GM18907 (cell line): ENCODE results near the gene MYLK3.
"Not testable (repeated sequence)": the region's sequence is repeated elsewhere in the genome, so short reads cannot be mapped to it uniquely, and the experiment has no call there.

Source experiments
- ATAC-seq: cut with Tn5 transposase; IDR thresholded peaks from one replicate; pipeline ENCODE4 v1.9.1; 2021; ENCODE audit warnings: mild to moderate bottlenecking, moderate library complexity; ENCODE audit not compliant: unreplicated experiment

Gene MYLK3

DNA sequence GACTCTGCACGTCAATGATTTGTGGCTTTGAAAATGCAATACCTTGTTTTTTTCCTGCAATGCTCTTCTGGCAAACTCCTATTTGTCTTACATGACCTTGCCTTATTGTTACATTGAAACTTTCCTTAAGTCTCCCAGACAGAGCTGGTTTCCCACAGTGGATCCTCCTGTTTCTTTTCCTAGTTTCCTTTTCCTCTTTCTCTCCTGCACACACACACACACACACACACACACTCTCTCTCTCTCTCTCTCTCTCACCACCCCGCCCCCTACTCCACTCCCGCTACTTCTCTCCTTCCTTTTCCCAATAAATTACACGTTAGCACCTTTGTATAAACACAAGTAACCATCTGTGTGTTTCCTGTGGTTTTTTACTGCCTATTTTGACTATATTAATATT is 56.4 kb downstream of the MYLK3 start:
- no peak for ATAC-seq

DNA sequence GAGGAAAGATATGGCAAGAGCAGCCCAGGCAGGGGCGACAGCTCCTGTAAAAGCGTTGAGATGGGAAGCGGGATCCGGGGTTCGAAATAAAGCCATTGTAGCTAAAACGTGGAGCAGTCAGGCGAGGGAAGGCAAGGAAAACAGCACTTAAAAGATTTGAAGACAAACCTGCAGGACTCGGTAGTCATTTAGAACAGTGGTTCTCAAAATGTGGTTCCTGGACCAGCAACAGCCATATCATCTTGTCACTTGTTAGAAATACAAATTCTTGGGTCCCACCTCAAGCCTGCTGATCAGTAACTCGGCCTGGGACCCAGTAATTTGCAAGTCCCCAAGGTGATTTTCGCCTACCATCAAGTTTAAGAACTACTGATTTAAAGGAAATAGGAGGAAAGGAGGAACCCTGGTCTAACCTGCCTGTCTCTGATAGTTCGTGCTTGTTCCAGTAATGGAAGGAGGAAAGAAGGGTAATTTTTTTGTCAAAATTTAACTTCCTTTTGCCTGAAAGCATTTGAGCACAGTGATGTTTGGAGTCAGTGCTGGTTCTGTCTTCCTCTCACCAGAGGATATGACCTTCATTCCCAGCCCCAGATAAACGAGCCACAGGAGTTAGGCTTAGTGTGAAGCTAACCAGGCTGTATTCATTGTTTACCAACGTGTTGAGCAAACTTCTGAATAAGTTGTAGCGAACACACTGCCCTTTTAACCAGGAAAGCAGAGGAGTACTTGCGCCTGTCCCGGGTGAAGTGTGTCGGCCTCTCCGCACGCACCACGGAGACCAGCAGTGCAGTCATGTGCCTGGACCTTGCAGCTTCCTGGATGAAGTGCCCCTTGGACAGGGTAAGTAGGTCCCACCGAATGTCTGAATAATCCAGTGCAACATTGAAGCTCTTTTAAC is 57.6 kb downstream of the MYLK3 start:
- no peak for ATAC-seq

DNA sequence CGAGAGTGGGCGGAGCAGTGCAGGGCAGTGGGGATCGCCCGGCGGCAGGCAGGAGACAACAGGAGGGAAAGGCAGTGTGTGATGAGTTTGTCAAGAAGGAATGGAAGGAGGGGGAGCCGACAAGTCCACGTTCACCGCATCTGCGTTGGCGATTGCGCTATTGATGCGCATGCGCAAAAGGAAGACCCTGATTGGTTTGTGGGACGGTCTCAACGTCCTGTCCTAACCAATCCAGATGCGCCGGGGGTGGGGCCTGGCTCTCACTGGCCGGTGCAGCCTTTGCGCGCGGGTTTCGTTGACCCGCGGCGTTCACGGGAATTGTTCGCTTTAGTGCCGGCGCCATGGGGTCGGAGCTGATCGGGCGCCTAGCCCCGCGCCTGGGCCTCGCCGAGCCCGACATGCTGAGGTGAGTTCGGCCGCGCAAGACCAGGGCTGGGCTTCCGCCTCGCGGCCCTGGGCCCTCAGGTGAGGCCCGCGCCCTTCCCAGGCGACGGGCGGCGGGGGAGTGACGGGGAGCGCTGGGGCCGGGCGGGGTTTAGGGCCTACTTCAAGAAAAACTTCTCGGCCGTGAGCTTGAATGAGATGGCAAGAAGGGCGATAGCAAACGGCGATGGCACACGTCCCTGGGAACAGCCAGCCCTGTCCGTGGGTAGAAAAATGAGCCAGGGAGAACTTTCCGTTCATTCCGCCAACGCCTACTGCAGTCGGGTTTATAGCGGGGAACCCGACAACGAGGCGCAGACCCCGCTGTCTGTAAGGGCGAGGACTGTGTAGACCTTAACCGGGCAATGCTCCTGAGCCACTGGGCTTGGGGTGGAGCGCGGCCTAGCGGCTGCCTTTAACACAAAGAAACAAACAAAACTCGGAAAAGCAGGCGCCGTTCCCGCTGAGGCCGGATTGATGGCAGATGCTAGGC is 58.5 kb downstream of the MYLK3 start, which contains the start of gene ORC6:
Gene ORC6, plus strand, starts transcription at position 295 of the 916 bp plus-strand sequence. Its CDS starts 47 bp downstream, at position 342.
- ATAC-seq = peak; percentile 81

DNA sequence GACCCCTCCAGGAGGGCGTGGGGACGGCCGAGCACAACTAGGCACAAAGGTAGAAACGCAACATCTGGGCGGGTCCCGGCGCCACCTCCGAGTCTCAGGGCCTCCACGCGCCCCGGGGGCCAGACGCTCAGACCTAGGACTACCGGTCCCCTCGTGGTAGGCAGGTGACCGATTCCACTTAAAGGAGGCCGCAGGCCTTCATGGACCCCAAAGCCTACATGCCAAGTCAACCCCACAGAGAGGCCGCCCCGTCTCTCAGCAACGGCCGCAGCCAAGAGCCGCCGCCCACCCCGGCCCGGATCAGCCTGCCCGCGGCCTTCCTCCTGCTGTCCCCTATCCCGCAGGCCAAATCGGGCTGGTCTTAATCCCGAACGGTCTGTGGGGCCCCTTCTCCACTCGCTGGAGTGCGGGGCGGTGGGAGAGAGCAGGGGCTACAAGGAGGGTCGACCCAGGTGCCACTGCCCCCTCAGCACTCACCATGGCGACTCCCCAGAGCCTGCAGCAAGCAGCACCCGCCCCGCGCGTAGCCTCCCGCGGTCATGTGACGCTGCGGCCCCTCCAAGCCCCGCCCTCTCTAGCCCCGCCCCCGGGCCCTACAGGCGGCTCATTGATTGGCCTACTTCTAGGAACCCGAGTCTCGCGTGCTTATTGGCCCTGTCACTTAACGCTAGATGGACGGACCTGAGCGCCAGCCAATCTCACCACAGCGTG is 59.3 kb downstream of the MYLK3 start, which contains the start of gene VPS35:
Gene VPS35, minus strand, starts transcription at position 525 of the 711 bp plus-strand sequence. Its CDS starts 45 bp downstream, at position 480.
- peak; percentile 91 for ATAC-seq

DNA sequence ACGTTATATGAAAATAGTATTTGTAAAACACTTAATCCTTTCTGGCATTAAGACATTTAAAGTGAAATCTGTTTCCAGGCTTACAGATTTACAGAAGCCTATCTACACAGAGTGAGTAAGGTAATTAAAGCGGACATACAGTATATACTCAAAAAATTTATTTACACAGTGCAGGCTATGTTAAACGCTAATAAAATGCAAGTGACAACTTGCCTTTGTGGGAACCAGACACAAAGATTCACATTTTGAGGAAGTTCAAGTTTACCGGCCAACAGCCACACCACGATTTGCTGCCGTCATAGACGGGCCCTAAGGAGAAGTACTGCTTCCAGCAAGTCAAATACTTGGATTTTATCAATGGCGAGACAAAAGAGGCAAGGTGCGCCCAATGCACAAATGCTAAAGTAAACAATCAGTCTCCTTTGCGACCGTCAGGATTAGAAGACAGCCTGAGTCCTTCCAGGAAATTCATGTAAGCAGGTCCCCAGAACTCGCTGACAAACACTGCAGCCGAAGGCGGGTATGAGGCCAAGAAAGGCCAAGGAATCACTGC is 60.0 kb downstream of the MYLK3 start:
- ATAC-seq = no peak

DNA sequence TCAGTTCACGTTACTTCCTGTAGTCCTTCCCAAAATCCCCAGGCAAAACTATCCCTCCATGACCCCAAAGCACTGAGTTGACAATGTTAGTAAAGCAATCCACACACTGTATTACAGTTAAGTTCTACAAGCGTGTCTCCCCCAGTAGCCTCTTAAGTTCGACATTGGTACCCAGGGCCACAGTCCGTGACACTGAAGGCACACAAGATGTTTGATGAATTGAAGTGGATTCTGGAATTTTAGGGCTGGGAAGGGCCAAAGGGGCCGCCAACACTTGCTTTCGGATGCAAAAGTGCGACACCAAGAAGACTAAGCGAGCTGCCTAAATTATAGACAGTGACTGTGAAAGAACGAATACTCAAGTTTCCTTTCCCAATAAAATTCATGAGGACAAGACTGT is 60.7 kb downstream of the MYLK3 start:
- ATAC-seq = no peak

DNA sequence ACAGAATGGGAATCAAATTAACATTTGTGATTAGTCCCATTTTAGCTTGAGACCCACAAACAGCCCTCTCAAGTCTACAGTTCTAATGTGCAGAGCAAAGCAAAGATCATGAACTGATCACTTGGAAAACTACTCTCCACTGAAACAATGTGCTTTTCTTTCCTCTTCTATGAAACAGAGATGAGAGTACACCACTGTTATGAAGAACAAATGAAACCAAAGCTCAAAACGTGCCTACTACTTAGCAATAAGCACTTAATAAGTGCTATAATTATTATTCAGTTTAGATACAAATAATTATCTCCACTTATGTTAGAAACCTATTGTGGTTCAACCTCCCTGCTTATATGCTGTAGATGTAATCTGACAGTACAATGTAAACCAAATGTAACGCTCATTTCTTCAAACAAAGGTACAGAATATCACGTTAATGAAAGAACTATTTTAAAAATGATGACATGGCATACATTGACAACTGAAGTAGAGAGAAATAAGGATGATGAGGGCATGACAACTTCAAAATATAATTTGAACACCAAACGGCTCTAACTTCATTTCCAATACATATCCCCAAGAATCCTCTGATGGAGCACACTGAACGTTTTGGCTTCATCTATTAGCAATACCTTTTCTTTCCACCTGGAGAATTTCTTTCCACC is 61.2 kb downstream of the MYLK3 start:
- ATAC-seq = no peak

DNA sequence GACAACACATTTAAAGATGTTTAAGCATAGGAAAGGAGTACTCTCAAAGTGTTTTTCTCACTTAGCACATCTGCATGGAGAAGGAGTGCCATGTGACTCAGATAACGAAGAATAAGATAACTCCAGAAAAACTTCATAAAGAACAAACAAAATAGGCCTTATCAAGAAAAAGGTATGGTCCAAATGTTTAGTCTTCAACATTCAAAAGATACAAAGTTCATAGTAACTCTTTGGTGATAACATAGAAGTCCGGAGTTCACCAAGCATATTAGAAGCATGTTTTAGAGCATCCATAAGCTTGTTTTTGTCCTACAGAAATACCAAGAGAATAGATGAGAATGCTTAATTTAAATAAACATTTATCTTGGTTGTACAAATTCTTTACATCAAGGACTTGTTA is 66.3 kb downstream of the MYLK3 start:
- ATAC-seq = not testable (repeated sequence)

DNA sequence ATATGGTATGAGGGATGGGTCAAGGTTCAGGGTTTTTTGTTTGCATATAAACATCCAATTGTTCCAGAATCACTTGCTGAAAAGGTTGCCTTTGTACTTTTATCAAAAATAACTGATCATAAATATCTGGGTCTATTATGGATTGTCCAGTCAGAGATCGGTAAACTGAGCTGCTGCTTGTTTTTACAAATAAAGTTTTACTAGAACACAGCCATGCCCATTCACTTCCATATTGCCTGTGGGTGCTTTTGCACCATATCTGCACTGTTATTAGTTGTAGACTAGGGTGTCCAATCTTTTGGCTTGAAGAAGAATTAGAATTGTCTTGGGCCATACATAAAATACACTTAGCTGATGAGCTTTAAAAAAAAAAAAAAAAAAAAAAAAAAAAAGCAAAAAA is 70.2 kb downstream of the MYLK3 start:
- ATAC-seq = not testable (repeated sequence)

DNA sequence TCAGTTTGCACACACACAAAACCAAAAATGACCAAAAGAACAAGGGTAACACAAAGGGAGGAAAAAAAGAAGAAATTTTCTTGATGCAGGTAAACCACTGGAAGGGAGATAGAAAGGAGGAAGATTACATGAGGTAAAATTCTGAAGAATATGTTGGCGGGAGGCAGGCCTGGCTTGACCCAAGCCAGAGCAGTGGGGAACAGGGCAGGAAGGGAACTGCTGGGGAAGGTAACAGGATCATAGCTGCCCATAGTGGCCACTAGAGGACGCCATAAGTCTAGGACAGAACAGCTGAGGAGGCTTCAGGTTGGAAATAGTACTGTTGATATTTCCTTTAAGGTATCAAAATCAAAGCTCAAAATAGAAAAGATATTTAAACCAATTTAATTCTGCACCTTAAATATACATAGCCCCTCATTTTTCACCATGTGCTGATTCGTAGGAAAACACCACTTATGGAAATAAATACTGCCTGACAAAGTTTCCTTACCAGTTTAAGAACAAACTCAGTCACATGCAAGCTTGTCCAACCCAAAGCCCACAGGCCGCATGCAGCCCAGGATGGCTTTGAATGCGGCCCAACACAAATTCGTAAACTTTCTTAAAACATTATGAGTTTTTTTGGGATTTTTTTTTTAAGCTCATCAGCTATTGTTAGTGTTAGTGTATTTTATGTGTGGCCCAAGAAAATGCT is 74.7 kb downstream of the MYLK3 start:
- peak; percentile 88 for ATAC-seq

DNA sequence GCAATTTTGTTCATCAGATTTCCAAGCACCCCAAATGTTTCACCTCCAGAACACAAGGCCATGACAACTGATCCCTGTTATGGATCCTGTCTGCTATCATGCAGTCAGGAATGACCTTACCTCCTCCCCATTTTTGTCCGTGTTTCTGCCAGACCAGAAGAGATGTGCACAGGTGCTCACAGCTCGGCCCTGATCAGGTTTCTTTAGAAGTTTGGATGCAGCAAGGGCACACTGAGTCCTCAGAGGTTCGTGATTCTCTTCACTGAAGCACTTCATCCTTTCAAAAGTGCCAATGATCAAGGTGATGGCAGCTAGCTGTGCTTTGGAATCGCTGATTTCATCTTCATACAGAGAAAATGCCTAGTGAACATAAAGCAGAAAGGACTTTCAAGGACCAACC is 86.0 kb downstream of the MYLK3 start:
- ATAC-seq = no peak

DNA sequence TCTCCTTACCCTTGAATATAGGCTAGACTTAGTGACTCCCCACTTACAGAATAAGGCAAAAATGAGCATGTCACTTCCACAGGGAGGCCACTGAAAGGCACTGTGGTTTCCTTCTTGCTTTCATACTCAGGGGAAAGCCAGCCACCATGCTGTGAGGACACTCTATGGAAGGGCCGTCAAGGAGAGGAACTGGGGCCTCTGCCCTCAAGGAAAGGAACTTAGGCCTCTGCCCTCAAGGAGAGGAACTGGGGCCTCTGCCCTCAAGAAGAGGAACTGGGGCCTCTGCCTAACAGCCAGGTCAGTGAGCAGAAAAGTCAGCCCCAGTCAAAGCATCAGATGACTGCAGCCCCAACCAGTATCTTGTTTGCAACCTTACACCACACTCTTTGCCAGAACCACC is 89.2 kb downstream of the MYLK3 start:
- peak; percentile 97 for ATAC-seq
